ENCODE measurements around the gene PRIM2. TPM values are rescaled to one million over a fixed set of nuclear protein-coding genes. Genes with fewer than 3 reads are reported as not detected.
"Not testable (repeated sequence)": the region's sequence is repeated elsewhere in the genome, so short reads cannot be mapped to it uniquely, and the experiment has no call there.

PRIM2 gene
- total RNA-seq, 2 donors from 2014 or later = 7.3 to 11.4 TPM

GRCh38 chr6:57278570-57278969 is 38.9 kb upstream of the PRIM2 start:
- no peak overlapping the region for H3K4me3 ChIP-seq
- H3K27ac ChIP-seq = no peak overlapping the region
- no peaks in the 10 kb centered on the region for H3K27me3 ChIP-seq (replicated peaks; ENCODE audit: insufficient read depth)
- H3K36me3 ChIP-seq = no peaks in the 10 kb centered on the region
- ATAC-seq (ENCODE audit: insufficient number of reproducible peaks, low FRiP score, low read depth) (no peak), DNase-seq (ENCODE audit: low spot score) (no peak)
- no peaks in the 10 kb centered on the region for H3K4me1 ChIP-seq (ENCODE audit: control insufficient read depth in 1 of 2, low read depth in 2 of 2)
- H3K9me3 ChIP-seq = no peaks in the 10 kb centered on the region
- TF ChIP-seq CTCF (IDR thresholded peaks at IDR 0.05) = no peak

GRCh38 chr6:57279013-57279412 is 38.4 kb upstream of the PRIM2 start:
- Histone ChIP-seq H3K27me3 (replicated peaks; ENCODE audit: insufficient read depth) (no peaks in the 10 kb centered on the region), H3K27ac (no peak overlapping the region), H3K4me3 (no peak overlapping the region), H3K4me1 (ENCODE audit: control insufficient read depth in 1 of 2, low read depth in 2 of 2) (no peaks in the 10 kb centered on the region), H3K9me3 (no peaks in the 10 kb centered on the region), H3K36me3 (no peaks in the 10 kb centered on the region)
- no peak for TF ChIP-seq CTCF (IDR thresholded peaks at IDR 0.05)
- DNase-seq (ENCODE audit: low spot score) = no peak
- ATAC-seq (ENCODE audit: insufficient number of reproducible peaks, low FRiP score, low read depth) = no peak

GRCh38 chr6:57283106-57283505 is 34.3 kb upstream of the PRIM2 start:
- ATAC-seq (ENCODE audit: insufficient number of reproducible peaks, low FRiP score, low read depth) (no peak), DNase-seq (ENCODE audit: low spot score) (no peak)
- H3K4me3 ChIP-seq = no peak overlapping the region
- no peaks in the 10 kb centered on the region for H3K9me3 ChIP-seq
- no peaks in the 10 kb centered on the region for H3K4me1 ChIP-seq (ENCODE audit: control insufficient read depth in 1 of 2, low read depth in 2 of 2)
- no peak for TF ChIP-seq CTCF (IDR thresholded peaks at IDR 0.05)
- no peaks in the 10 kb centered on the region for H3K36me3 ChIP-seq
- no peaks in the 10 kb centered on the region for H3K27me3 ChIP-seq (replicated peaks; ENCODE audit: insufficient read depth)
- H3K27ac ChIP-seq = no peak overlapping the region

GRCh38 chr6:57283911-57284455 is 33.4 kb upstream of the PRIM2 start:
- no peak for DNase-seq (ENCODE audit: low spot score)

GRCh38 chr6:57288136-57288535 is 29.3 kb upstream of the PRIM2 start:
- not testable (repeated sequence) for H3K36me3 ChIP-seq; H3K9me3 ChIP-seq; DNase-seq (ENCODE audit: low spot score); H3K27ac ChIP-seq; H3K4me1 ChIP-seq (ENCODE audit: control insufficient read depth in 1 of 2, low read depth in 2 of 2); H3K4me3 ChIP-seq; ATAC-seq (ENCODE audit: insufficient number of reproducible peaks, low FRiP score, low read depth); H3K27me3 ChIP-seq (replicated peaks; ENCODE audit: insufficient read depth)

More at GRCh38 chr6:57283911-57284455, 33.4 kb upstream of the PRIM2 start:
- no peaks in the 10 kb centered on the region for H3K36me3 ChIP-seq
- H3K4me3 ChIP-seq = no peak overlapping the region
- no peaks in the 10 kb centered on the region for H3K27me3 ChIP-seq (replicated peaks; ENCODE audit: insufficient read depth)
- no peak for TF ChIP-seq CTCF (IDR thresholded peaks at IDR 0.05)
- ATAC-seq (ENCODE audit: insufficient number of reproducible peaks, low FRiP score, low read depth) = no peak
- H3K27ac ChIP-seq = no peak overlapping the region
- H3K9me3 ChIP-seq = no peaks in the 10 kb centered on the region
- no peaks in the 10 kb centered on the region for H3K4me1 ChIP-seq (ENCODE audit: control insufficient read depth in 1 of 2, low read depth in 2 of 2)

GRCh38 chr6:57293472-57293871 is 24.0 kb upstream of the PRIM2 start:
- not testable (repeated sequence) for H3K9me3 ChIP-seq; H3K4me3 ChIP-seq; ATAC-seq (ENCODE audit: insufficient number of reproducible peaks, low FRiP score, low read depth); H3K27ac ChIP-seq; H3K27me3 ChIP-seq (replicated peaks; ENCODE audit: insufficient read depth); H3K36me3 ChIP-seq; H3K4me1 ChIP-seq (ENCODE audit: control insufficient read depth in 1 of 2, low read depth in 2 of 2); DNase-seq (ENCODE audit: low spot score)
